Sigmoid colon (tissue), 7 donors: ENCODE measurements around the gene ASPHD1. TPM values are rescaled to one million over a fixed set of nuclear protein-coding genes. Genes with fewer than 3 reads are reported as not detected.

Experiments used
- DNase-seq: peaks from one replicate; pipeline ENCODE4 v3.0.0-alpha.2; 2019
- H3K27ac ChIP-seq, 4 donors: fragments of 200-600 bp; sonication (generic); one replicate each; pipeline ENCODE4 v1.5.1; 2016 to 2019; ENCODE audit warnings: mild to moderate bottlenecking in 1 of 4
- H3K27me3 ChIP-seq, 3 donors: fragments of 200-600 bp; sonication (generic); one replicate each; pipeline ENCODE4 v1.5.1; 2019; ENCODE audit warnings: mild to moderate bottlenecking in 1 of 3
- H3K36me3 ChIP-seq, 4 donors: fragments of 200-600 bp; sonication (generic); one replicate each; pipeline ENCODE4 v1.5.1; 2016 to 2019
- H3K4me1 ChIP-seq, 4 donors: fragments of 200-600 bp; sonication (generic); one replicate each; pipeline ENCODE4 v1.5.1; 2017 to 2019
- H3K4me3 ChIP-seq, 4 donors: fragments of 200-600 bp; sonication (generic); one replicate each; pipeline ENCODE4 v1.5.1; 2017 to 2019; ENCODE audit warnings: mild to moderate bottlenecking in 2 of 4, moderate library complexity in 1 of 4
- H3K9me3 ChIP-seq, 4 donors: fragments of 200-600 bp in 3 of 4; sonication (generic) in 3 of 4; one replicate each; pipeline versions ENCODE4 v1.5.1 to v1.6.1; 2013 to 2019
- CTCF ChIP-seq, 4 experiments: fragments of 450-650 bp in 3 of 4; fragments of 200-600 bp in 1 of 4; IDR thresholded peaks; one replicate each; pipeline ENCODE4 v1.5.1; 2016 to 2019; ENCODE audit warnings: antibody characterized with exemption in 4 of 4, mild to moderate bottlenecking in 3 of 4, moderate library complexity in 2 of 4
- EP300 ChIP-seq, 4 donors: sonication (generic); formaldehyde crosslinking; IDR thresholded peaks; one replicate each; pipeline ENCODE4 v1.6.1; 2017; ENCODE audit warnings: antibody characterized with exemption in 4 of 4
- POLR2A ChIP-seq, 2 donors: fragments of 450-650 bp; IDR thresholded peaks; one replicate each; pipeline ENCODE4 v1.6.1; 2016; ENCODE audit warnings: antibody characterized with exemption in 2 of 2, mild to moderate bottlenecking in 2 of 2, moderate library complexity in 2 of 2
- POLR2AphosphoS5 ChIP-seq, 4 donors: sonication (generic); formaldehyde crosslinking; IDR thresholded peaks; one replicate each; pipeline ENCODE4 v1.6.1; 2017; ENCODE audit warnings: antibody characterized with exemption in 4 of 4
- WGBS, 2 donors: extraction: QIAGEN DNeasy Blood & Tissue Kit; methylation state at CpG; one replicate each; pipeline ENCODE4 v1.1.7; 2013; 5-methylcytosine and 5-hydroxymethylcytosine counted together
- intact Hi-C: fragments of 100-400 bp; cut with DNase I; formaldehyde crosslinking; loops from one replicate; pipeline ENCODE4 v1.15.1; 2023
- polyA plus RNA-seq, 3 donors: library from polyadenylated mRNA; stranded (reverse); fragments of 200-250 nt; gene quantifications; one replicate each; pipeline ENCODE4 v1.2.3, GENCODE V29; 2013
- total RNA-seq, 4 donors: library from RNA; depleted of rRNA; stranded (reverse); fragments of >200 nt; gene quantifications; one replicate each; pipeline ENCODE4 v1.1.0, GENCODE V29; 2016
- donor health status: healthy with polysubstance abuse.
- donor health status: Bipolar disorder and iron deficiency.
- donor health status: healthy.

ASPHD1 gene
- total and polyA plus RNA-seq, 7 donors = 0.95 to 3.4 (median 2.3) TPM; not detected in 1

GRCh38 chr16:29912087-29912486 lies 11.8 kb downstream of the ASPHD1 start:
- no peak for DNase-seq
- 86% methylated on average over 11 of the region's 11 CpGs for WGBS, 2 donors
- TF ChIP-seq POLR2AphosphoS5 (IDR thresholded peaks at IDR 0.05) (no peak), POLR2A (IDR thresholded peaks at IDR 0.05) (no peak), EP300 (IDR thresholded peaks at IDR 0.05) (no peak), CTCF (IDR thresholded peaks at IDR 0.05) (no peak)

GRCh38 chr16:29913514-29913913 lies 13.2 kb downstream of the ASPHD1 start:
- Histone ChIP-seq H3K36me3 (peaks cover 0 to 20% (median 0%) of the 10 kb centered on the region in 4 donors), H3K4me1 (no peaks in the 10 kb centered on the region), H3K27ac (no peak overlapping the region), H3K27me3 (no peaks in the 10 kb centered on the region), H3K9me3 (no peaks in the 10 kb centered on the region), H3K4me3 (no peak overlapping the region)
- no peak for TF ChIP-seq CTCF (IDR thresholded peaks at IDR 0.05)
- TF ChIP-seq EP300 (IDR thresholded peaks at IDR 0.05) = no peak
- no peak for TF ChIP-seq POLR2A (IDR thresholded peaks at IDR 0.05)
- TF ChIP-seq POLR2AphosphoS5 (IDR thresholded peaks at IDR 0.05) = no peak
- 97 to 98% methylated on average over 8 of the region's 8 CpGs for WGBS, 2 donors
- no peak for DNase-seq
- intact Hi-C loops = no loop called here

More at GRCh38 chr16:29912087-29912486, 11.8 kb downstream of the ASPHD1 start:
- H3K4me3 ChIP-seq = no peak overlapping the region
- no peaks in the 10 kb centered on the region for H3K4me1 ChIP-seq
- H3K36me3 ChIP-seq = peaks cover 0 to 17% (median 0%) of the 10 kb centered on the region in 4 donors
- intact Hi-C loops = no loop called here
- H3K27me3 ChIP-seq = no peaks in the 10 kb centered on the region
- no peaks in the 10 kb centered on the region for H3K9me3 ChIP-seq
- no peak overlapping the region for H3K27ac ChIP-seq

GRCh38 chr16:29915590-29916247 lies 15.4 kb downstream of the ASPHD1 start:
- Histone ChIP-seq H3K27ac (no peak overlapping the region), H3K36me3 (peaks cover 0 to 42% (median 3%) of the 10 kb centered on the region in 4 donors), H3K27me3 (no peaks in the 10 kb centered on the region), H3K9me3 (no peaks in the 10 kb centered on the region), H3K4me1 (no peaks in the 10 kb centered on the region), H3K4me3 (no peak overlapping the region)
- no peak for TF ChIP-seq EP300 (IDR thresholded peaks at IDR 0.05)
- TF ChIP-seq POLR2AphosphoS5 (IDR thresholded peaks at IDR 0.05) = no peak
- TF ChIP-seq POLR2A (IDR thresholded peaks at IDR 0.05) = no peak
- TF ChIP-seq CTCF (IDR thresholded peaks at IDR 0.05) = no peak
- WGBS, 2 donors = 65 to 75% methylated on average over 6 of the region's 6 CpGs
- no peak for DNase-seq
- intact Hi-C loops = no loop called here

- TF ChIP-seq EP300 (IDR thresholded peaks at IDR 0.05) = no peak
- TF ChIP-seq POLR2AphosphoS5 (IDR thresholded peaks at IDR 0.05) = no peak
- no peak for TF ChIP-seq CTCF (IDR thresholded peaks at IDR 0.05)
- TF ChIP-seq POLR2A (IDR thresholded peaks at IDR 0.05) = no peak
- DNase-seq = no peak
- Histone ChIP-seq H3K27ac (no peak overlapping the region), H3K27me3 (no peaks in the 10 kb centered on the region), H3K36me3 (peaks cover 0 to 55% (median 7%) of the 10 kb centered on the region in 4 donors), H3K4me1 (no peaks in the 10 kb centered on the region), H3K9me3 (no peaks in the 10 kb centered on the region), H3K4me3 (no peak overlapping the region)
- 100% methylated on average over 1 of the region's 1 CpG for WGBS, 2 donors
- intact Hi-C loops = no loop called here
Observed at GRCh38 chr16:29916979-29917378, 16.7 kb downstream of the ASPHD1 start.
